HuH-7.5 (cell line): ENCODE measurements around the gene MAPKAP1.

Experiments
- DNase-seq: peaks from one replicate; pipeline ENCODE4 v3.0.0; 2011; ENCODE audit warnings: low spot score

The MAPKAP1 gene

GRCh38 chr9:125536167-125536772, 170.7 kb downstream of the MAPKAP1 start:
- DNase-seq: no peak

GRCh38 chr9:125534971-125535701, 171.9 kb downstream of the MAPKAP1 start:
- no peak for DNase-seq

- DNase-seq: no peak
Observed at GRCh38 chr9:125532812-125533594, 174.0 kb downstream of the MAPKAP1 start.

GRCh38 chr9:125532412-125532811, 174.6 kb downstream of the MAPKAP1 start:
- DNase-seq: no peak

- no peak for DNase-seq
Observed at GRCh38 chr9:125529589-125530515, 177.2 kb downstream of the MAPKAP1 start.

GRCh38 chr9:125529107-125529506, 177.9 kb downstream of the MAPKAP1 start:
- no peak for DNase-seq

GRCh38 chr9:125527471-125528002, 179.5 kb downstream of the MAPKAP1 start:
- DNase-seq: no peak

- no peak for DNase-seq
Observed at GRCh38 chr9:125525921-125526631, 180.9 kb downstream of the MAPKAP1 start.

- no peak for DNase-seq
Observed at GRCh38 chr9:125524583-125525355, 182.2 kb downstream of the MAPKAP1 start.

- DNase-seq: no peak
Observed at GRCh38 chr9:125523681-125524080, 183.3 kb downstream of the MAPKAP1 start.

- DNase-seq: no peak
Observed at GRCh38 chr9:125522328-125522725, 184.7 kb downstream of the MAPKAP1 start.

- DNase-seq: no peak
Observed at GRCh38 chr9:125521462-125522327, 185.3 kb downstream of the MAPKAP1 start.

- no peak for DNase-seq
Observed at GRCh38 chr9:125519734-125520133, 187.3 kb downstream of the MAPKAP1 start.

GRCh38 chr9:125517577-125517976, 189.4 kb downstream of the MAPKAP1 start:
- no peak for DNase-seq

GRCh38 chr9:125515983-125516940, 190.7 kb downstream of the MAPKAP1 start:
- DNase-seq: no peak

- no peak for DNase-seq
Observed at GRCh38 chr9:125515281-125515680, 191.7 kb downstream of the MAPKAP1 start.

GRCh38 chr9:125514468-125514867, 192.5 kb downstream of the MAPKAP1 start:
- DNase-seq: no peak
